KMS-11 (cell line): Measurements from ENCODE around the gene BLOC1S1.
A peak's percentile ranks its signal among the peaks of the same experiment; 100 is the strongest.

ENCODE experiments used
- H2AFZ ChIP-seq: fragments of 200-600 bp; sonication (generic); 2 replicates; pipeline ENCODE4 v1.6.1; 2016; ENCODE audit warnings: antibody characterized with exemption, mixed run types, low read depth
- H3K27ac ChIP-seq: fragments of 200-600 bp; sonication (generic); 2 replicates; pipeline ENCODE4 v1.6.1; 2016; ENCODE audit warnings: mild to moderate bottlenecking, mixed run types
- H3K27me3 ChIP-seq: fragments of 200-600 bp; sonication (generic); 2 replicates; pipeline ENCODE4 v1.6.1; 2017; ENCODE audit warnings: mild to moderate bottlenecking, low read depth, mixed run types, moderate library complexity; ENCODE audit not compliant: insufficient read depth
- H3K36me3 ChIP-seq: fragments of 200-600 bp; sonication (generic); 2 replicates; pipeline ENCODE4 v1.6.1; 2017; ENCODE audit warnings: mild to moderate bottlenecking, mixed run types; ENCODE audit not compliant: insufficient read depth
- H3K4me1 ChIP-seq: fragments of 200-600 bp; sonication (generic); 2 replicates; pipeline ENCODE4 v1.6.1; 2016; ENCODE audit warnings: mild to moderate bottlenecking, low read depth, mixed run types; ENCODE audit not compliant: poor library complexity, severe bottlenecking
- H3K4me2 ChIP-seq: fragments of 200-600 bp; sonication (generic); 2 replicates; pipeline ENCODE4 v1.7.0; 2016; ENCODE audit warnings: mild to moderate bottlenecking, mixed run types
- H3K4me3 ChIP-seq: fragments of 200-600 bp; sonication (generic); IDR thresholded peaks from 2 replicates; pipeline ENCODE4 v1.6.1; 2017; ENCODE audit warnings: low read depth, low read length, mixed read lengths; ENCODE audit not compliant: insufficient read depth
- H3K79me2 ChIP-seq: fragments of 200-600 bp; sonication (generic); 2 replicates; pipeline ENCODE4 v1.6.1; 2016; ENCODE audit warnings: low read depth, mixed run types; ENCODE audit not compliant: insufficient read depth
- H3K9ac ChIP-seq: fragments of 200-600 bp; sonication (generic); 2 replicates; pipeline ENCODE4 v1.6.1; 2016; ENCODE audit warnings: mild to moderate bottlenecking, mixed run types
- H4K20me1 ChIP-seq: fragments of 200-600 bp; sonication (generic); 2 replicates; pipeline ENCODE4 v1.6.1; 2016; ENCODE audit warnings: mild to moderate bottlenecking, mixed run types; ENCODE audit not compliant: insufficient read depth
- CTCF ChIP-seq: fragments of 200-600 bp; sonication (generic); conservative IDR thresholded peaks from 2 replicates; pipeline ENCODE4 v1.6.1; 2017; ENCODE audit warnings: low read depth, mild to moderate bottlenecking, antibody characterized with exemption, low read length, moderate library complexity, mixed read lengths

The BLOC1S1 gene

GRCh38 chr12:55724940-55725309, 9.1 kb downstream of the BLOC1S1 start:
- Histone ChIP-seq H3K4me2 (no peak overlapping the region), H3K36me3 (no peaks in the 10 kb centered on the region; the same call in 1 of the 2 replicates), H3K9ac (no peak overlapping the region), H3K4me3 (no peak overlapping the region), H4K20me1 (no peaks in the 10 kb centered on the region), H3K4me1 (peaks cover 32% of the 10 kb centered on the region), H3K27me3 (no peaks in the 10 kb centered on the region), H2AFZ (no peak overlapping the region), H3K79me2 (peaks cover 13% of the 10 kb centered on the region; the same call in 1 of the 2 replicates), H3K27ac (no peak overlapping the region)
- TF ChIP-seq CTCF = peak; percentile 47; the same call in 1 of the 2 replicates

GRCh38 chr12:55725556-55725955, 9.7 kb downstream of the BLOC1S1 start:
- H2AFZ ChIP-seq = no peak overlapping the region
- no peak overlapping the region for H3K4me2 ChIP-seq
- peaks cover 31% of the 10 kb centered on the region for H3K4me1 ChIP-seq
- H3K27ac ChIP-seq = no peak overlapping the region
- no peak for TF ChIP-seq CTCF
- no peak overlapping the region for H3K4me3 ChIP-seq
- H3K27me3 ChIP-seq = no peaks in the 10 kb centered on the region
- H3K36me3 ChIP-seq = no peaks in the 10 kb centered on the region; the same call in 1 of the 2 replicates
- no peaks in the 10 kb centered on the region for H4K20me1 ChIP-seq
- no peak overlapping the region for H3K9ac ChIP-seq
- H3K79me2 ChIP-seq = peaks cover 13% of the 10 kb centered on the region; the same call in 1 of the 2 replicates

- Histone ChIP-seq H3K27ac (no peak overlapping the region), H3K79me2 (peaks cover 13% of the 10 kb centered on the region; the same call in 1 of the 2 replicates), H3K36me3 (no peaks in the 10 kb centered on the region; the same call in 1 of the 2 replicates)
Observed at GRCh38 chr12:55726971-55727370, 11.1 kb downstream of the BLOC1S1 start.

GRCh38 chr12:55727643-55728185, 11.9 kb downstream of the BLOC1S1 start:
- H2AFZ ChIP-seq = peak overlapping the region; percentile 88; the same call in 1 of the 2 replicates

More at GRCh38 chr12:55726971-55727370, 11.1 kb downstream of the BLOC1S1 start:
- Histone ChIP-seq H2AFZ (no peak overlapping the region), H3K4me2 (peak overlapping the region; percentile 87; the same call in 1 of the 2 replicates), H3K4me1 (peaks cover 20% of the 10 kb centered on the region), H3K4me3 (no peak overlapping the region), H4K20me1 (no peaks in the 10 kb centered on the region), H3K9ac (no peak overlapping the region), H3K27me3 (no peaks in the 10 kb centered on the region)
- no peak for TF ChIP-seq CTCF

More at GRCh38 chr12:55727643-55728185, 11.9 kb downstream of the BLOC1S1 start:
- no peaks in the 10 kb centered on the region; the same call in 1 of the 2 replicates for H3K36me3 ChIP-seq
- TF ChIP-seq CTCF = no peak
- peaks cover 13% of the 10 kb centered on the region; the same call in 1 of the 2 replicates for H3K79me2 ChIP-seq
- peak overlapping the region; percentile 87 for H3K4me2 ChIP-seq
- H3K9ac ChIP-seq = peak overlapping the region; percentile 80; the same call in 1 of the 2 replicates
- no peaks in the 10 kb centered on the region for H3K27me3 ChIP-seq
- no peaks in the 10 kb centered on the region for H4K20me1 ChIP-seq
- peaks cover 20% of the 10 kb centered on the region for H3K4me1 ChIP-seq
- peak overlapping the region; percentile 69 for H3K4me3 ChIP-seq
- H3K27ac ChIP-seq = peak overlapping the region; percentile 9; the same call in 1 of the 2 replicates
